HG03175 (cell line): ENCODE results near the gene SKIC8.
A peak's percentile ranks its signal among the peaks of the same experiment; 100 is the strongest.

Source experiments
- ATAC-seq: cut with Tn5 transposase; IDR thresholded peaks from one replicate; pipeline ENCODE4 v1.9.1; 2021; ENCODE audit warnings: mild to moderate bottlenecking, moderate library complexity; ENCODE audit not compliant: unreplicated experiment

The SKIC8 gene

DNA sequence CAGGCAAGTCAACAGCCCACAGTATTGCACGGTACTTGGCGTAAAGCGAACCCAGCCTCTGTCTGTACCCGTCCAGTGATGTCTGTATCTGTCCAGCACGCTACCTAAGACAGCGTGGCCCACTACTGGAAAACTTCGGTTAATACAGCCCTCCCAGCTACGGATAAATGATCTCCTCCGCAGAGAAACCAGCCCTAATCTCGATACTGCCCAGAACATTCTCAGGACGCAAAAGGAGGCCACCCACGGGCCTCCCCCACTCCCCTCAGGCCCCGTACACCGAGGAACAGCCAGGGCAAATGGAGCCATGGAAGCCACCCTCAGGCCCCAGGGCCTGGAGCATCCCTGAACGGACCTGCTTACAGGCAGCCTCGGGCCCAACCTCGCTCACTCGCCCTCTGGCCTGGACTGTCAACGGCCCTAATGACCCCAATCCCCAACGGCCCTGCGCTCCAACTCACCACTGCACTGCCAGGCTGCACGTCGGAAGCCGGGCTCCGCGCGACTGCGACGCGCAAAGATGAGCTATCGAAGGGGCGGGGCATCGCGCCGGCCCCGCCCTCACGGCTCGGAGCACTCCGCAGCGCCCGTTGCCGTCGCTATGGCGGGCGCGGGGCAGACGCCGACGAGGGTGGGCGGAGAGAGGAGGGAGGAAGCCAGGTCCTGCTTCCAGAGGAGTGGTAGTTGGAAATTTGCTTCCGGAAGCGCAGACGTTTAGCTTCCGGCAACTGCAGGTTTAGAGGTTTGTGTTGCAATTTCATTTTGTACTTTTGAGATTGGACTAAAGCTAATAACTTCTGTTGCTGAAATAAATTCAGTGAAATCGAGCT is at the start of gene SKIC8:
SKIC8 (minus strand) TSS at position 509 of the 830 bp plus-strand sequence. CDS start 3,923 bp downstream, outside the sequence.
- peak; percentile 82 for ATAC-seq

- no peak for ATAC-seq
Measured at GRCh38 chr15:78347586-78348543, 48.5 kb upstream of the SKIC8 start.

GRCh38 chr15:78345396-78346125 is 46.2 kb upstream of the SKIC8 start:
- ATAC-seq: no peak

DNA sequence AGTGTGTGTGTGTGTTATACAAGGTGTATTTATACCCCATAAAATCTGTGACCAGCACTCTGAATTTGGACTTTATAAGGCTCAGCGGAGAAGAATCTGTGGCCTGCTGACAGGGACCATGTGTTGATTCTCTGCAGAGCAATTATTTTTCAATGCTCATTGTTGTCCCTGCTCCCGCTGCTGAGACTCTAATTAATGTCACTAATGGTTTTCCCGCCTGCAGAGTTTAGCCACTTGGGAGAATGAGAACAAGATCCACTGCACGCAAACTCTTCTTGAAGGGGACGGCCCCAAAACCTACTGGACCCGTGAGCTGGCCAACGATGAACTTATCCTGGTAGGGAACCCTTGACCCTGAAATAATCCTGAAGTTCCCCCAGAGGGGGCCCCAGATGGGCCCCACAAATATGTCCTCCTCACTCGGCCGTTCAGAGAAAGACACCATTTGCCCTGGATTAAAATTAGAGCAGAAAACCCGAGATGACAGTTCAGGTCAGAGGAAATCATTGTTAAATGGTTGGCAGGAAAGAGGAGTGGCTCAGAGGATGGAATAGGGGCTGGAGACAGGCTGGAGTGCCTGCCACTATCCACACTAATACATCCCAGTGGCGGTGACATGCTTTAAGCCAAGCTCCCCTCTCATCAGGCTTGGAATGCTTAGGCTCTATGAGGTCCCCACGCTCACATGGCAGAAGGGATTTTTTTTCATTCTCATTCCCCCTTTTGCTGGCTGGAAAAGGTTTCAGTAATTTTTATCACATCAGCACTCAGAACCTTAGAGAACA is 44.1 kb upstream of the SKIC8 start:
- no peak for ATAC-seq

- no peak for ATAC-seq
Measured at GRCh38 chr15:78342021-78342420, 42.6 kb upstream of the SKIC8 start.

- ATAC-seq: no peak
Measured at GRCh38 chr15:78341057-78341987, 41.9 kb upstream of the SKIC8 start.

DNA sequence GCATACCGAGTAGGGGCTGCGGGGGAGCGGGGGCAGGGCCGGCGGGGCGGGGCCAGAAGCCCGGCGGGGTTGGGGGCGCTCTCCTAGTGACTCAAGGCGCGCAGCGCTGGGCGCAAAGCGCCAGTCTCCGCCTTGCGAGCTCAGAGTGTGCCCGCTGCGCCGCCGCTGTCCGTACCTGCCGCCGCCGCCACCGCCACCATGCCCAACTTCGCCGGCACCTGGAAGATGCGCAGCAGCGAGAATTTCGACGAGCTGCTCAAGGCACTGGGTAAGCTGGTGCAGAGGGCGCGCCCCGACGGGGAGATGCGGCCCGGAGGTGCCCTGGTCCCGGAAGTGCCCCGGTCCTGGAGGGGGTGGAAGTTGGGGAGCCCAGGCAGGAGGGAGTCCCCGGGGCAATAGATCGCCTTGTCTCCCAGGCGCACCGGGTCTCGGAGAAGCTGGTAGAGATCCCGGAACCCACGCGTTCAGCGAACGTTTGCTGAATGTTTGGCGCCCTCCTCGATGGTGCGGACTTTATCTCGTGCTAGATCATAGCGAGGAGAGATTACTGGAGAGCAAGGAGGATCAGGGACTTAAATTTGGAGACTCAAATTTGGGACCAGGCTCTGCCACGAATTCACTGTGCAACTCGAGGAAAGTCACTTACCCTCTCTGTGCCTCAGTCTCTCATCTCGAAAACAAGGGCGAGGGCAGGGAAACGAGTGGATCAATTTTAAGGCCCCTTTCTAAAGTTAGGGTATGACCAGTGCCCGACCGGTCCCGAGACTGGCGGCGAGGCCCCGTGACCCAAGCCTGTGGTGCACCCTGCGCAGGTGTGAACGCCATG is 41.0 kb upstream of the SKIC8 start, which contains the start of gene CRABP1:
CRABP1 (plus strand) TSS at position 123 of the 826 bp plus-strand sequence; CDS start at position 199, 76 bp downstream.
- ATAC-seq: no peak

- ATAC-seq: no peak
Measured at GRCh38 chr15:78339559-78339958, 40.1 kb upstream of the SKIC8 start.

GRCh38 chr15:78338781-78339180 is 39.4 kb upstream of the SKIC8 start:
- no peak for ATAC-seq

DNA sequence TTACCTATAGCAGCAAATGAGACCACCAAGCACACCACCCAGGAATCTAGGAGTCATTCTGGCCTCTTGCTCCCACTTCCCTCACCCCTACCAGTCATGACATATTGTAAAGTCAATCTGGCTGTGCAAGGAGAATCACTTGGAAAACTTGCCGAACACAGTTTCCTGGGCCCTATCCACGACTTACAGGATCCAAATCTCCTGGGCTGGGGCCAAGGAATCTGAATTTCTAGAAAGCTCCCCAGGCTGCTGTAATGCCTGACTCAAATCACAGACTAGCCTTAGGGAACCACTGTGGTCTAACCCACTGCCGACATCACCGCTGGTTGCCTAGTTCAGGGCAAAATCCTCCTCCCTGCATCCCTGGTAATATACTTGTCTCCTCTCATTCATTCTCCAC is 36.6 kb upstream of the SKIC8 start:
- ATAC-seq: no peak

DNA sequence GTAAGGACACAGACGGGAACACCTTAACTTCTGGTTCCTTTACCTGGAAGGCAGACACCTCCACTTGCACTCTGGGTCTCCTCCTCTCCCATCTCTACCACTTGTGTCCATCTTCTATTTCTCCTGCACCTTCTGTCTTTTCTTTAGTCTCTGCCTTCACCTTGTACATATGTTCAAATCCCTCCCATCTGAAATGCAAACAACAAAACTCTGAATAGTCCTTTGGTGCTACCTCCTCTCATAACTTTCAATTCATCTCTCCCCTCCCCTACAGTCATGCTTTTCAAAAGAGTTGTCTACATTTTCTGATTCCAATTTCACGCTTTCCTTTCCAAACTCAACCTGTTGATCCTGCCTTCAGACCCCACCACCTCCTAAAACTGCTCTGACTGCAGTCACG is 35.4 kb upstream of the SKIC8 start:
- no peak for ATAC-seq

DNA sequence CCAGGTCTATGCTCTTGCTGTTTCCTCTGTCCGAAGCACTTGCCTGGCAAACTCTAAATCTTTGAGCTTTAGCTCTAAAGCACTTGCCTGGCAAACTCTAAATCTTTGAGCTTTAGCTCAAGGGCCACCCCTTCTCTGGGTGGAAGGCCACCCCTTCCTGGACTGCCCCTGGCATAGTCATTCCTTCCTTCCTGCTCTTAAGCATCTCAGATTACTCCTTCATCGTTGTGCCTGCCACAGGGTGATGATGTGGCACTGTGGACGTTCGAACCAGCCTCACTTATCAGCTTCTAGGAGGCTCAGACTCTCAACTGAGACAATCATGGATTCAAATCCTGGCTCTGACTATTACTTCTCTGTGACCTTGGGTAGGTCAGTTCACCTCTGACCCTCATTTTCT is 30.2 kb upstream of the SKIC8 start:
- ATAC-seq: no peak

DNA sequence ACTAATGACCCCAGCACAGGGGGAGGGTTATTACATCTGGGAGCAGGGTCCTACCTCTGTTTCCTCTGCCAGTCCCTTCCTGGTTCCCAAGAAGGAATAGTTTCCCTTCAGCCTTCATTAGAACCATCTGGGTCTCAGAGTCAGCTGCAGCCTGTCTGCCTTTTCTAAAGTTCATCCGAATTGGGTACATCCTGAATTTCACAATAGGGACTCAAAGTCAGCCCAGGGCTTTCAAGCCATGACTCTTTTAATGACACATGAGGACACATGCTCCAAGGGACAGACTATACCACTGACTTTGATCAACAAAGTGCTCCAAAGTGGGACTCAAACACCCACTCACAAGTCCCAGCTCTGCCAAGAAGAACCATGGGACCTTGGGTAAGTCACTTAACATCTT is 28.1 kb upstream of the SKIC8 start:
- no peak for ATAC-seq

GRCh38 chr15:78325092-78325843 is 25.9 kb upstream of the SKIC8 start:
- ATAC-seq: no peak

GRCh38 chr15:78324144-78324543 is 24.7 kb upstream of the SKIC8 start:
- no peak for ATAC-seq

DNA sequence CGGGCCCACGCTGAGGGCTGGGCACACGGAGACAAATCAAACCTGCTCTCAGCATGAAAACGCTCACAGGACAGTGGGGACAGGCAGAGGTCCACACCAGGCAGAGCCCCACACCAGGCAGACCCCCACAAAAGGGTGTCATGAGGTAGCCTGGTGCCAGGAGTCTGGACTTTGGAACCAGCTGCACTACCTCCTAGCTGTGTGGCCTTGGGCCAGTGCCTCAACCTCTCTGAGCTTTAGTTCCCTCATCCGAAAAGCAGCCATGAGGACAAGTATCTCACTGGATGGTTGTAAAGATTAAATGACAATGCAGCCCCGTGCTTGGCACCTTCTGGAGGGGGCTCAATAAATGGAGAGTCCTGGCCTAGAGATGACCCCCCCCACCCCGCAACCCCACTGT is 24.3 kb upstream of the SKIC8 start:
- ATAC-seq: no peak

DNA sequence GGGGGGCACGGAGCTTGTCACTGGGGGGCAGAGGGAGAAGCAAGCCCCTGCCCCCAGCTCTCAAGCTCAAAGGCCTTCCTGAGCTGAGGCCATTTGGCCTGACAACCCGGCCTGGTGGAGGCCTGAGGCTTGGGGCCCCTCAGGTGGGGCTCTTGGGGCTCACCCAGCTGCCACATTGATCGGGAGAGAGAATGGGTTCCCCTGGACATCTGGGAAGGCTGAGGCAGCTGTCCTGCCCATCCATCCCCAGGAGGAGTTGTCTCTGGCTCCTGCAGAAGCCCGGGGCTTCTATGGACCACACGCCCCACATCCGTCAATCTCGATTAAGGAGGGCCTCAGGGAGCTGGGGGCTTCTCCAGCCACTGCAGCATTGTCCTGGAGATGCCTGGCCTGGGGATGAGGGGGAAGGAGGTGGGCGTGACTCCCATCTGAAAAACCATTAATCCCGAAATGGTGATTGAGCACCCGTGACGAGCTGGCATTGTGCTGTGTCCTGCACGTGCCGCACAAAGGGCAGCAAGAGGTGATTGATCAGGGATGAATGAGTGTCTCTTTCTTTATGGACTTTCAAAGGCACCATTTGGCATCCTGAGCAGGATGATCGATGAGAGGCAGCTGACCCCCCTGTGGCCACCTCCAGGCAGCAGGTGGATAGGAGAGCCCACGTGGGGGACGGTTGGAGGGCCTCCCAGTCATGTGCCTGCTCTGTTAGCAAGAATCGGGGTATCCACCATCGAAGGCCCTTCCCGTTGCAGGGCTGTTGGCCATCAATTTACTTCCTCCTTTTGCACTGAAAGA is 23.5 kb upstream of the SKIC8 start:
- ATAC-seq: no peak
